Smooth muscle cell (in vitro differentiated cells): ENCODE results near the gene SDC4. TPM values are rescaled to one million over a fixed set of nuclear protein-coding genes. Genes with fewer than 3 reads are reported as not detected.
A peak's percentile ranks its signal among the peaks of the same experiment; 100 is the strongest.

Experiments
- DNase-seq: peaks from one replicate; lab custom pipeline; 2025; ENCODE audit not compliant: unreplicated experiment; lab: John Stamatoyannopoulos, UW
- H2AFZ ChIP-seq: fragments of 200-600 bp; sonication (generic); 2 replicates; pipeline ENCODE4 v1.6.0; 2016; ENCODE audit warnings: antibody characterized with exemption, low read depth, mild to moderate bottlenecking
- H3F3A ChIP-seq: fragments of 200-600 bp; sonication (generic); 2 replicates; pipeline ENCODE4 v1.6.0; 2017; ENCODE audit warnings: antibody characterized with exemption, low read depth
- H3K27ac ChIP-seq: fragments of 200-600 bp; sonication (generic); 2 replicates; pipeline ENCODE4 v1.5.1; 2016; ENCODE audit warnings: low read depth, mild to moderate bottlenecking
- H3K27me3 ChIP-seq: fragments of 200-600 bp; sonication (generic); 2 replicates; pipeline ENCODE4 v1.6.1; 2016; ENCODE audit warnings: low read depth, mild to moderate bottlenecking
- H3K36me3 ChIP-seq: fragments of 200-600 bp; sonication (generic); 2 replicates; pipeline ENCODE4 v1.5.1; 2016; ENCODE audit warnings: low read depth
- H3K4me1 ChIP-seq: fragments of 200-600 bp; sonication (generic); 2 replicates; pipeline ENCODE4 v1.5.1; 2016; ENCODE audit warnings: low read depth
- H3K4me2 ChIP-seq: fragments of 200-600 bp; sonication (generic); 2 replicates; pipeline ENCODE4 v1.6.0; 2016; ENCODE audit warnings: mild to moderate bottlenecking
- H3K4me3 ChIP-seq: fragments of 200-600 bp; sonication (generic); 2 replicates; pipeline ENCODE4 v1.5.1; 2016; ENCODE audit warnings: mild to moderate bottlenecking
- H3K79me2 ChIP-seq: fragments of 200-600 bp; sonication (generic); 2 replicates; pipeline ENCODE4 v1.6.0; 2016; ENCODE audit warnings: low read depth, mild to moderate bottlenecking
- H3K9ac ChIP-seq: fragments of 200-600 bp; sonication (generic); 2 replicates; pipeline ENCODE4 v1.6.0; 2016; ENCODE audit warnings: low read depth
- H3K9me3 ChIP-seq: fragments of 200-600 bp; sonication (generic); replicated peaks from 2 replicates; pipeline ENCODE4 v1.5.1; 2016; ENCODE audit warnings: low read depth
- H4K20me1 ChIP-seq: fragments of 200-600 bp; sonication (generic); 2 replicates; pipeline ENCODE4 v1.6.0; 2016; ENCODE audit warnings: low read depth
- WGBS: methylation state at CpG from one replicate; pipeline ENCODE4 v1.1.7; 2016; ENCODE audit warnings: low lambda C conversion rate; 5-methylcytosine and 5-hydroxymethylcytosine counted together
- polyA plus RNA-seq: library from polyadenylated mRNA; unstranded; fragments of >200 nt; fragmentation: Nextera tagmentation; extraction: Ambion mirVana; gene quantifications from 2 replicates; pipeline ENCODE4 v1.2.1, GENCODE V29; 2016
- total RNA-seq: library from RNA; depleted of rRNA; stranded (reverse); fragments of >200 nt; gene quantifications from 2 replicates; pipeline ENCODE4 v1.2.3, GENCODE V29; 2014
- TF ChIP-seq, protein P1 (sequence below): fragments of 200-600 bp; sonication (generic); IDR thresholded peaks from 2 replicates; pipeline ENCODE4 v1.5.1; 2017; ENCODE audit warnings: borderline replicate concordance, mild to moderate bottlenecking, antibody characterized with exemption; ENCODE audit not compliant: insufficient read depth, poor library complexity, severe bottlenecking

The SDC4 gene
- total and polyA plus RNA-seq, 2 experiments from 2014 or later = 45.0 to 70.7 TPM

GRCh38 chr20:45338121-45339030 is 9.8 kb downstream of the SDC4 start:
- no peak for DNase-seq
- Histone ChIP-seq H2AFZ (no peak overlapping the region), H3K9ac (peak overlapping the region; percentile 78), H3K79me2 (peaks cover 66% of the 10 kb centered on the region), H3F3A (peaks cover 51% of the 10 kb centered on the region), H3K27ac (peak overlapping the region; percentile 96), H3K4me2 (peak overlapping the region; percentile 79), H3K4me1 (peaks cover 60% of the 10 kb centered on the region), H3K27me3 (no peaks in the 10 kb centered on the region), H4K20me1 (peaks cover 34% of the 10 kb centered on the region), H3K4me3 (no peak overlapping the region), H3K9me3 (no peaks in the 10 kb centered on the region), H3K36me3 (no peaks in the 10 kb centered on the region)
- TF ChIP-seq, protein P1, sequence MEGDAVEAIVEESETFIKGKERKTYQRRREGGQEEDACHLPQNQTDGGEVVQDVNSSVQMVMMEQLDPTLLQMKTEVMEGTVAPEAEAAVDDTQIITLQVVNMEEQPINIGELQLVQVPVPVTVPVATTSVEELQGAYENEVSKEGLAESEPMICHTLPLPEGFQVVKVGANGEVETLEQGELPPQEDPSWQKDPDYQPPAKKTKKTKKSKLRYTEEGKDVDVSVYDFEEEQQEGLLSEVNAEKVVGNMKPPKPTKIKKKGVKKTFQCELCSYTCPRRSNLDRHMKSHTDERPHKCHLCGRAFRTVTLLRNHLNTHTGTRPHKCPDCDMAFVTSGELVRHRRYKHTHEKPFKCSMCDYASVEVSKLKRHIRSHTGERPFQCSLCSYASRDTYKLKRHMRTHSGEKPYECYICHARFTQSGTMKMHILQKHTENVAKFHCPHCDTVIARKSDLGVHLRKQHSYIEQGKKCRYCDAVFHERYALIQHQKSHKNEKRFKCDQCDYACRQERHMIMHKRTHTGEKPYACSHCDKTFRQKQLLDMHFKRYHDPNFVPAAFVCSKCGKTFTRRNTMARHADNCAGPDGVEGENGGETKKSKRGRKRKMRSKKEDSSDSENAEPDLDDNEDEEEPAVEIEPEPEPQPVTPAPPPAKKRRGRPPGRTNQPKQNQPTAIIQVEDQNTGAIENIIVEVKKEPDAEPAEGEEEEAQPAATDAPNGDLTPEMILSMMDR = no peak
- WGBS = 72% methylated on average over 11 of the region's 11 CpGs

DNA sequence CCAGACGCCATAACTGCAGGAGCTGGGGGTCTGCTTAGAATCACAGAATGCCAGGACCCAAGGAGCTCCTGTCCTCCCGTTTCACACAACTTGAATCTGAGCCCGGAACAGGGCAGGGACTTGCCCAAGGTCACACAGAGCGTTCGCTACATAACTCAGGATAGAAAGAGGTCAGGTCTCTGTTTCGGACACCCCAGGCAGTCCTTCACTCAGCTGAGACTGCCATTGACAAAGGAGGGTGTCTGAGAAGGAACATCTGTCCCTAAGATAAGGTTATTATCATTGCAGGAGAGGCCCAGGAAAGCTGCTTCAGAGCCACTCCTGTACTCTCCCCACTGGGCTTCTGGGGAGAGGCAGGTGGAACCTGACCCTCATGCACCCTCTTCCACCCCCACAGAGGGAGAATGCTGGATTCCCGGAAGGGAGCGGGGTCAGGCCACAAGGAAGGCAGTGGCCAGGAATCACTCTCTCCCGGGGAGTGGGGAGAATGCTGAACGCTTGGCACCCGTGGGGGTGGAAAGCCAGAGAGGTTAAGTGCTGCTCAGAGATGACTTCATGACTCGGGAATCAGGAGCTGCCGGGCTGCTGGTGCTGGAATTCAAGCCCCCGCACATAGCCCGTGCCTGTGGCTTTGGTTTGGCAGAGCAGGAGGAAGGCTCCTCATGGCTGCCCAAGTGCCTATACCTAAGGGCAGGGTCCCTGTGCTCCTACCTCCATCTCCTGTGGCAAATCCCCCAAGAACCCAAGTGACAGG is 10.7 kb downstream of the SDC4 start:
- WGBS = 25% methylated on average over 15 of the region's 15 CpGs
- peak; percentile 32 for DNase-seq
- H3K9me3 ChIP-seq = no peaks in the 10 kb centered on the region
- peak overlapping the region; percentile 78 for H3K9ac ChIP-seq
- H3K4me2 ChIP-seq = peak overlapping the region; percentile 79
- H3K27me3 ChIP-seq = no peaks in the 10 kb centered on the region
- TF ChIP-seq, protein P1 = no peak
- H2AFZ ChIP-seq = no peak overlapping the region
- peaks cover 34% of the 10 kb centered on the region for H4K20me1 ChIP-seq
- H3K36me3 ChIP-seq = no peaks in the 10 kb centered on the region
- peak overlapping the region; percentile 96 for H3K27ac ChIP-seq
- peaks cover 44% of the 10 kb centered on the region for H3F3A ChIP-seq
- H3K79me2 ChIP-seq = peaks cover 61% of the 10 kb centered on the region
- H3K4me1 ChIP-seq = peaks cover 52% of the 10 kb centered on the region
- H3K4me3 ChIP-seq = no peak overlapping the region

GRCh38 chr20:45336530-45337366 is 11.5 kb downstream of the SDC4 start:
- peaks cover 41% of the 10 kb centered on the region for H3F3A ChIP-seq
- H2AFZ ChIP-seq = no peak overlapping the region
- no peaks in the 10 kb centered on the region for H3K9me3 ChIP-seq
- TF ChIP-seq, protein P1 = no peak
- peaks cover 59% of the 10 kb centered on the region for H3K79me2 ChIP-seq
- H3K4me3 ChIP-seq = no peak overlapping the region
- DNase-seq = peak; percentile 24
- 39% methylated on average over 10 of the region's 11 CpGs for WGBS
- H3K4me2 ChIP-seq = peak overlapping the region; percentile 79
- peaks cover 32% of the 10 kb centered on the region for H4K20me1 ChIP-seq
- H3K36me3 ChIP-seq = no peaks in the 10 kb centered on the region
- H3K27ac ChIP-seq = peak overlapping the region; percentile 96
- no peaks in the 10 kb centered on the region for H3K27me3 ChIP-seq
- peaks cover 44% of the 10 kb centered on the region for H3K4me1 ChIP-seq
- peak overlapping the region; percentile 65 for H3K9ac ChIP-seq
